Stimulated activated CD8-positive, alpha-beta memory T cell treated with anti-CD3 and anti-CD28 coated beads, Interleukin-7, amount 100 ng/mL, for 24 hours (primary cell): Measurements from ENCODE around the gene KRTAP1-1.
"Not testable (repeated sequence)": the region's sequence is repeated elsewhere in the genome, so short reads cannot be mapped to it uniquely, and the experiment has no call there.

Source experiments
- DNase-seq: peaks from one replicate; pipeline ENCODE4 v3.0.0-alpha.2; 2020; ENCODE audit warnings: low read depth

KRTAP1-1 gene

GRCh38 chr17:41055130-41055529 is 13.9 kb upstream of the KRTAP1-1 start, which contains the start of gene KRTAP2-2:
Gene KRTAP2-2, minus strand, starts transcription at chr17:41055230. Its CDS starts 19 bp downstream, at chr17:41055211.
- DNase-seq: not testable (repeated sequence)

- DNase-seq: not testable (repeated sequence)
Observed at GRCh38 chr17:41054556-41054955, 13.3 kb upstream of the KRTAP1-1 start.

DNA sequence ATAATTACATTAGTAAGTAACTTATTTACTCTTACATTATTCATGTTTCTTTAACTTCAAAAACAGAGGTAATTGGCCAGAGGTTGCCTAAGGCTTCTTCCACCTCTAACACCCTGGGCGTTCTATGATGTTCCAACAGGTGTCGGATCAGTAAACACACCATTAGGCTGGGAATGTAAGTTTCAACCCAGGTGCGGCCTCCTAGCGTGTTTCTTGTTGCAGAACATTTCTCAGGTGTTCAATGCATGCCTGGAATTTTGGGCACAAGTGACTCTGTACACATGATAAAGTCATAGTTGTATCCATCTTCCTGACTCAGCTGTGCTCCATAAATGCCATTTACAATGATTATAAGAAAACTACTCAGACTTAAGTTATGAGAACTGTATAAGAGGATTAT is 12.8 kb upstream of the KRTAP1-1 start:
- DNase-seq: no peak

- DNase-seq: no peak
Observed at GRCh38 chr17:41052566-41052965, 11.3 kb upstream of the KRTAP1-1 start.

- no peak for DNase-seq
Observed at GRCh38 chr17:41049110-41049509, 7.9 kb upstream of the KRTAP1-1 start.

- DNase-seq: no peak
Observed at GRCh38 chr17:41048441-41048840, 7.2 kb upstream of the KRTAP1-1 start.

GRCh38 chr17:41046735-41047465 is 5.7 kb upstream of the KRTAP1-1 start, which contains the start of gene KRTAP2-1:
Gene KRTAP2-1, minus strand, starts transcription at chr17:41047316. Its CDS starts 49 bp downstream, at chr17:41047267.
- not testable (repeated sequence) for DNase-seq

DNA sequence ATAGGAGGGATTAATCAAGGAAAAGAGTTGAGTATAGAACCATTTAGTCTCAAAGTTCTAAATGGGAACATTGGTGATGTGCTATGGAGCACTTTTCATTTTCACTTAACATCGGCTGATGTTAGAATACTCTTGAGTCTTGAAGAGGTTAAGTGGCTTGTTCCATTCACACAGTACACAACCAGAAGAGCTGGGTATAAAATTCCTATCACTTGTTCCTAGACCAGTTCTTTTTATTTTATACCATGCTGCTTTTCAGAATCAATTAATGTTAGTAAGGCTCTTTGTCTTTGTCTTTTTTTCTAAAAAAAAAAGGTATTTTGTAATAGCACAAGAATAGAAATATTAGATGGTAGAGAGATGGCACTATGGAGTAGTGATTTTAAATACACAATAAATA is 1.7 kb upstream of the KRTAP1-1 start:
- no peak for DNase-seq

DNA sequence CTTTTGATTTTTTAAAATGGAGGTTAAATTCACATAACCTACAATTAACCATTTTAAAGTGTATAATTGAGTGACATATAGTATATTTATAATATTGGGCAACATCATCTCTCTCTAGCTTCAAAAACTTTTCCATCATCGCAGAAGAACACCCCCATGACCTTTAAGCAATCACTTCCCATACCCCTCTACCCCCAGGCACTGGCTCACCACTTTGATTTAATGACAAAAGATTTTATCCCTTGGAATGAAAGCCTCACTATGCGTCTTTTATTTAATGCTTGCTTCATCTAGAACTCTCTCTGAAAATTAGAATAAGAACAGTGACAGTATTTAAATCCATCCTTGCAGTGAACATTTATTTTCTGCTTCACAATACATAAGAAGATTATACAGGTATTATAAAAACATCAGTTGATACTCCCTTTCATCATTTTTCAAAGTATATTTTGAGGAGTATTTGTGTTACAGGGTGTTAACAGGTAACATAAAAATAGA is 3.3 kb downstream of the KRTAP1-1 start:
- no peak for DNase-seq

- DNase-seq: not testable (repeated sequence)
Observed at GRCh38 chr17:41034346-41034935, 6.8 kb downstream of the KRTAP1-1 start, which contains the start of gene KRTAP1-3. Gene KRTAP1-3, minus strand, starts transcription at chr17:41034874. Its CDS starts 53 bp downstream, at chr17:41034821.

- DNase-seq: no peak
Observed at GRCh38 chr17:41029633-41030245, 11.5 kb downstream of the KRTAP1-1 start, which contains the start of gene KRTAP1-4. Gene KRTAP1-4, minus strand, starts transcription at chr17:41030195. Its CDS starts 117 bp downstream, at chr17:41030078.

GRCh38 chr17:41026715-41027471 is 14.4 kb downstream of the KRTAP1-1 start, which contains the start of gene KRTAP1-5:
Gene KRTAP1-5, minus strand, starts transcription at chr17:41027208. Its CDS starts 53 bp downstream, at chr17:41027155.
- DNase-seq: no peak

DNA sequence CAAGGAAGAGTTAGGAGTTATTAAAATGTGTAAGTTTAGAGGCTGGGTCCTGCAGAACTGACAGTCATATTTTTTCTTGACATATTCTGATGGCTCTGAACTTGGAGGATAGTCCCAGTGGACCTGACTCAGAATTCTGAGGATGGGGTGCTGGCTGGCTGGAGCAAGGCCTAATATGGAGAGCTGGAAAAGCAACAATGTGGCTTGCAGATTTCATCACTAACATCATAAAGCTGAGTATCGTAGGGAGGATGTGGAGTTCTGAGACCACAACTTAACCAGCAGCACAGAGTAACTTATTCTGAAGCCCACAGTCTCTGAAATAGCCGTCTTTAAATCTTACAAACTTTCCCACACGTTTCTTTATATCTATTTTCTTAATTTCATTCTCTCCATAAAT is 16.6 kb downstream of the KRTAP1-1 start:
- DNase-seq: no peak

DNA sequence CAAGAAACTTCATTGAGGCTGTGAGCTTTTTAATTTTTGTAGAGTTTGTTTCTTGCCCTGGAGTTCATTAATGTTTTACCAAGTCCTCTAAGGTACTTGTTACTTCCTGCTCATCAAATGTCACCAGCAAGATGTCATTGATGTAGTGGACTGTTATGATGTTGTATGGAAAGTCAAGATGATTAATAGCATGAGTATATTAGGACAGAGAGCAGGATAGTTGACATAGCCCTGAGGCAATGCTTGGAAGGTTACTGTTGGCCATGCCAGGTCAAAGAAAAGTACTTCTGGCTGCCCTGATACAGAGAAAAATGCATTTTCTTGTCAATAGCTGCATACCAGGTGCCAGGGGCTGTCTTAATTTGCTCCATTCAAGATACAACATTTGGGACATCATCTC is 20.9 kb downstream of the KRTAP1-1 start:
- no peak for DNase-seq

DNA sequence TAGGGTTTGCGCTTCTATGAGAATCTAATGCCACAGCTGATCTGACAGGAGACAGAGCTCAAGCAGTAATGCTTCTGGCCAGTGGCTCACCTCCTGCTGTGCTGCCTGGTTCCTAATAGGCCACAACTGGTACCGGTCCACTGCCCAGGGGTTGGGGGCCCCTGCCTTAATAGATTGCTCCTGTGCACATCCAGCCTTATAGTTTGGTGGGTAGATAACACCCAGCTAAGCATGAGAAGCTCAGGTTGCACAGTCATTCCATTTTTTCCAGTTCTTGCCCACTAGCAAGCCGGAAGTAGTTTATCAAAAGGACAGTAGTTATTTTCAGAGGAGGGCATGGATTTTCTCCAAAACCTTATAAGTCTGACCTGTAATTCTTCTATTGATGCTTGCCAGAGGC is 21.8 kb downstream of the KRTAP1-1 start:
- DNase-seq: no peak

- DNase-seq: no peak
Observed at GRCh38 chr17:41018541-41018940, 22.7 kb downstream of the KRTAP1-1 start.

DNA sequence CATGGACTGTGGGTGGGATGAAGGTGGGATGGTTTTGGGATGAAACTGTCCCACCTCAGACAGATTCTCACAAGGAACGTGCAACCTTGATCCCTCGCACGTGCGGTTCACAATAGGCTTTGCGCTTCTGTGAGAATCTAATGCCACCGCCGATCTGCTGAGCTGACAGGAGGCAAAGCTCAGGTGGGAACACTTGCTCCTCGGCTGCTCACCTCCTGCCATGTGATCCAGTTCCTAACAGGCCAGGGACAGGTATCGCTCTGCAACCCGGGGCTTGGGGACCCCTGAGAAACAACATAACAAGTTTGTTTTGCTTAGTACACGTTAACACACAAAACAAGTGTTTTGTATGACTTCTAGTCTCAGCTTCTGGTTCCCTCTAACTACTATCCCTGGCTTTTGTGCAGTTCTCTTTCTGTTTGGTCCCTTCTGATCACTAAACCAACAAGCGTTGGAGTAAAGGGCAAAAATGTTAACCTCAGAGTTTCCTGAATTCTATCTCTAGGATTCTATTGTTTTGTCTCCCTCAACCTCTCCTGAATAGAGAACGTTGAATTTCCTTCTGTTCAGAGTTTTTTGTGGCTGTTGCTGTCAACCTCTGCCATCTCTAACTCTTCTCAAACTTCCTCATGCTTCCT is 24.6 kb downstream of the KRTAP1-1 start:
- no peak for DNase-seq

DNA sequence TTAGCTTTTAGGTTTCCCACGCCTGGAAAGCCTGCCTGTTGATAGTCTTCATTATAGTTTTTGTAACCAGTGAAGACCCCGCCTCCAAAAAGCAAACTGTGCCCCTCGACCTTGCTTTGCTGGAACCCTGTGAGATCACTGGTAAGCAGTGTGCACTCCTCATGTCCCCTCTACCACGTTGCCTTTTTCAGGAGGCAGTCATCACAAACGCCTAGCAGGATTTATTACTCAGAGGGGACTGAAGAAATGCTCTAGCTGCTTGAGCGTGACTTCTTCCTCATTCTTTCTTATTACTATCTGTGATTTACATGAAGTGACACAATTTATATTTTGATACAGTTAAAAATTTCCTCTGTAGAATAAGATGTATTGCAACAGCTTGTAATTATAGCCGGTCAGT is 25.8 kb downstream of the KRTAP1-1 start:
- DNase-seq: no peak

- no peak for DNase-seq
Observed at GRCh38 chr17:41013606-41014005, 27.6 kb downstream of the KRTAP1-1 start.

DNA sequence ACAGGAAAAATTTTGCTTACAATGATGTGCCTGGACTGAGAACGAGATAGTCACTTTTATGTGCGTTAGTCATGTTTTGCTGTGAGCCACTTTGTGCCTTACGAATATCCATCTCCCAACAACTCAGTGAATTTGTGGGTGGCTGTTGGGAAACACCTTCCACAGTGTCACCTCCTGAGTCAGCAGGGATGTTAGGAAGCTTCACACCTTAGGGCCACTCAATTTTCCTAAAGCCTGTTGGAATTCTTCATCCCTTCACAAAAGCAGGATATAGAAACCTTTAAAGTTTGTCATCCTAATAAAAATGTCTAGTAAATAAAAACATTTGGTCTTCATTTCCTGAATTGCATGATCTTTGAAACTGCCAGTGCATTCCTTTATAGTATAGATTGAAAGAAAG is 28.1 kb downstream of the KRTAP1-1 start:
- no peak for DNase-seq
